ENCODE results near the gene ZNF148. TPM values are rescaled to one million over a fixed set of nuclear protein-coding genes. Genes with fewer than 3 reads are reported as not detected.
A peak's percentile ranks its signal among the peaks of the same experiment; 100 is the strongest.

Gene ZNF148
- total RNA-seq, 2 experiments from 2014 or later: 20.3 to 22.2 TPM

- intact Hi-C loops (cut with micrococcal nuclease): no loop called here
- Mint-ChIP-seq H3K27me3 (ENCODE audit: low read depth) (peaks cover 24% of the 10 kb centered on the region), H3K4me3 (no peak overlapping the region)
Observed at GRCh38 chr3:125207949-125208568, 167.1 kb downstream of the ZNF148 start.

GRCh38 chr3:125207507-125207906 is 167.6 kb downstream of the ZNF148 start:
- no peaks in the 10 kb centered on the region for H3K9me3 Mint-ChIP-seq
- no peak overlapping the region for H3K27ac Mint-ChIP-seq
- no peak overlapping the region for H3K4me3 Mint-ChIP-seq
- no peaks in the 10 kb centered on the region for H3K36me3 Mint-ChIP-seq (ENCODE audit: low read depth)
- intact Hi-C loops (cut with micrococcal nuclease): no loop called here
- no peak for DNase-seq
- H3K27me3 Mint-ChIP-seq (ENCODE audit: low read depth): peaks cover 21% of the 10 kb centered on the region
- H3K4me1 Mint-ChIP-seq (ENCODE audit: low read depth): peaks cover 4% of the 10 kb centered on the region
- CTCF ChIA-PET: no interaction called here

More at GRCh38 chr3:125207949-125208568, 167.1 kb downstream of the ZNF148 start:
- CTCF ChIA-PET: interaction anchor here (1.6 kb wide), 1 partner anchor 58 kb away, joined by 6 read pairs; no protein-coding TSS in a partner anchor
- H3K27ac Mint-ChIP-seq: no peak overlapping the region
- DNase-seq: no peak
- H3K9me3 Mint-ChIP-seq: no peaks in the 10 kb centered on the region
- H3K36me3 Mint-ChIP-seq (ENCODE audit: low read depth): no peaks in the 10 kb centered on the region
- peaks cover 4% of the 10 kb centered on the region for H3K4me1 Mint-ChIP-seq (ENCODE audit: low read depth)

GRCh38 chr3:125206934-125207333 is 168.2 kb downstream of the ZNF148 start:
- CTCF ChIA-PET: no interaction called here
- Mint-ChIP-seq H3K4me1 (ENCODE audit: low read depth) (peaks cover 4% of the 10 kb centered on the region), H3K27ac (no peak overlapping the region), H3K27me3 (ENCODE audit: low read depth) (peaks cover 20% of the 10 kb centered on the region), H3K4me3 (no peak overlapping the region), H3K36me3 (ENCODE audit: low read depth) (no peaks in the 10 kb centered on the region), H3K9me3 (no peaks in the 10 kb centered on the region)
- DNase-seq: no peak
- intact Hi-C loops (cut with micrococcal nuclease): no loop called here

GRCh38 chr3:125203731-125204130 is 171.4 kb downstream of the ZNF148 start:
- H3K27me3 Mint-ChIP-seq (ENCODE audit: low read depth): peaks cover 3% of the 10 kb centered on the region
- no peak for DNase-seq
- no peaks in the 10 kb centered on the region for H3K36me3 Mint-ChIP-seq (ENCODE audit: low read depth)
- intact Hi-C loops (cut with micrococcal nuclease): loop anchor here (5.0 kb wide), 1 partner anchor 441 kb away; no protein-coding TSS in a partner anchor
- H3K4me3 Mint-ChIP-seq: no peak overlapping the region
- CTCF ChIA-PET: interaction anchor here (0.6 kb wide), 1 partner anchor 158 kb away, joined by 6 read pairs; no protein-coding TSS in a partner anchor
- no peak overlapping the region for H3K27ac Mint-ChIP-seq
- no peaks in the 10 kb centered on the region for H3K4me1 Mint-ChIP-seq (ENCODE audit: low read depth)
- H3K9me3 Mint-ChIP-seq: no peaks in the 10 kb centered on the region

GRCh38 chr3:125202197-125202596 is 172.9 kb downstream of the ZNF148 start:
- H3K36me3 Mint-ChIP-seq (ENCODE audit: low read depth): no peaks in the 10 kb centered on the region
- DNase-seq: peak; percentile 42
- no peak overlapping the region for H3K27ac Mint-ChIP-seq
- H3K4me3 Mint-ChIP-seq: no peak overlapping the region
- CTCF ChIA-PET: interaction anchor here (0.6 to 2.2 kb wide), 7 partner anchors 178 to 583 kb away, joined by 3 to 5 read pairs (median 3); no protein-coding TSS in a partner anchor
- H3K27me3 Mint-ChIP-seq (ENCODE audit: low read depth): peaks cover 3% of the 10 kb centered on the region
- H3K9me3 Mint-ChIP-seq: no peaks in the 10 kb centered on the region
- H3K4me1 Mint-ChIP-seq (ENCODE audit: low read depth): no peaks in the 10 kb centered on the region
- intact Hi-C loops (cut with micrococcal nuclease): loop anchor here (1.0 to 5.0 kb wide), 3 partner anchors 207 to 440 kb away; no protein-coding TSS in a partner anchor

- no peak overlapping the region for H3K4me3 Mint-ChIP-seq
- H3K27me3 Mint-ChIP-seq (ENCODE audit: low read depth): peaks cover 3% of the 10 kb centered on the region
- no peaks in the 10 kb centered on the region for H3K4me1 Mint-ChIP-seq (ENCODE audit: low read depth)
- no peaks in the 10 kb centered on the region for H3K36me3 Mint-ChIP-seq (ENCODE audit: low read depth)
- no peak for DNase-seq
- CTCF ChIA-PET: no interaction called here
- H3K27ac Mint-ChIP-seq: no peak overlapping the region
- no peaks in the 10 kb centered on the region for H3K9me3 Mint-ChIP-seq
- intact Hi-C loops (cut with micrococcal nuclease): loop anchor here (5.0 kb wide), 1 partner anchor 438 kb away; no protein-coding TSS in a partner anchor
Observed at GRCh38 chr3:125200731-125201139, 174.4 kb downstream of the ZNF148 start.

- intact Hi-C loops (cut with micrococcal nuclease): no loop called here
- Mint-ChIP-seq H3K27me3 (ENCODE audit: low read depth) (peaks cover 4% of the 10 kb centered on the region), H3K9me3 (no peaks in the 10 kb centered on the region), H3K4me1 (ENCODE audit: low read depth) (no peaks in the 10 kb centered on the region), H3K27ac (no peak overlapping the region), H3K4me3 (no peak overlapping the region), H3K36me3 (ENCODE audit: low read depth) (no peaks in the 10 kb centered on the region)
- DNase-seq: no peak
- CTCF ChIA-PET: no interaction called here
Observed at GRCh38 chr3:125194849-125195601, 180.1 kb downstream of the ZNF148 start.

GRCh38 chr3:125194061-125194848 is 180.9 kb downstream of the ZNF148 start:
- Mint-ChIP-seq H3K9me3 (no peaks in the 10 kb centered on the region), H3K27ac (no peak overlapping the region), H3K4me3 (no peak overlapping the region), H3K27me3 (ENCODE audit: low read depth) (peaks cover 4% of the 10 kb centered on the region), H3K36me3 (ENCODE audit: low read depth) (no peaks in the 10 kb centered on the region), H3K4me1 (ENCODE audit: low read depth) (no peaks in the 10 kb centered on the region)
- intact Hi-C loops (cut with micrococcal nuclease): no loop called here
- CTCF ChIA-PET: interaction anchor here (0.9 kb wide), 1 partner anchor 164 kb away, joined by 3 read pairs; no protein-coding TSS in a partner anchor
- no peak for DNase-seq

- intact Hi-C loops (cut with micrococcal nuclease): no loop called here
- Mint-ChIP-seq H3K4me1 (ENCODE audit: low read depth) (no peaks in the 10 kb centered on the region), H3K9me3 (no peaks in the 10 kb centered on the region), H3K36me3 (ENCODE audit: low read depth) (no peaks in the 10 kb centered on the region), H3K27me3 (ENCODE audit: low read depth) (peaks cover 4% of the 10 kb centered on the region), H3K27ac (no peak overlapping the region), H3K4me3 (no peak overlapping the region)
- no peak for DNase-seq
- CTCF ChIA-PET: no interaction called here
Observed at GRCh38 chr3:125192190-125193035, 182.7 kb downstream of the ZNF148 start.

- intact Hi-C loops (cut with micrococcal nuclease): no loop called here
- CTCF ChIA-PET: no interaction called here
- no peak overlapping the region for H3K27ac Mint-ChIP-seq
Observed at GRCh38 chr3:125191730-125192129, 183.4 kb downstream of the ZNF148 start.

GRCh38 chr3:125191256-125191655 is 183.9 kb downstream of the ZNF148 start:
- CTCF ChIA-PET: no interaction called here
- DNase-seq: no peak
- H3K27me3 Mint-ChIP-seq (ENCODE audit: low read depth): peaks cover 4% of the 10 kb centered on the region
- intact Hi-C loops (cut with micrococcal nuclease): no loop called here
- H3K9me3 Mint-ChIP-seq: no peaks in the 10 kb centered on the region
- no peak overlapping the region for H3K4me3 Mint-ChIP-seq
- H3K36me3 Mint-ChIP-seq (ENCODE audit: low read depth): no peaks in the 10 kb centered on the region
- peaks cover 3% of the 10 kb centered on the region for H3K4me1 Mint-ChIP-seq (ENCODE audit: low read depth)
- no peak overlapping the region for H3K27ac Mint-ChIP-seq

More at GRCh38 chr3:125191730-125192129, 183.4 kb downstream of the ZNF148 start:
- no peaks in the 10 kb centered on the region for H3K36me3 Mint-ChIP-seq (ENCODE audit: low read depth)
- no peak for DNase-seq
- peaks cover 4% of the 10 kb centered on the region for H3K27me3 Mint-ChIP-seq (ENCODE audit: low read depth)
- no peaks in the 10 kb centered on the region for H3K9me3 Mint-ChIP-seq
- no peak overlapping the region for H3K4me3 Mint-ChIP-seq
- H3K4me1 Mint-ChIP-seq (ENCODE audit: low read depth): no peaks in the 10 kb centered on the region
